Measurements from ENCODE around the gene S100B. TPM values are rescaled to one million over a fixed set of nuclear protein-coding genes. Genes with fewer than 3 reads are reported as not detected.

The S100B gene
- total RNA-seq, 1 donor from 2014 or later, result not detected

- H3K27ac Mint-ChIP-seq, result no peak overlapping the region
- POLR2A ChIA-PET, result interaction anchor here (1.2 kb wide), 1 partner anchor 26 kb away, joined by 10 read pairs; the partner anchor contains the start of gene PRMT2
- intact Hi-C loops (cut with micrococcal nuclease), result no loop called here
- peaks cover 5% of the 10 kb centered on the region for H3K27me3 Mint-ChIP-seq
- no peak for TF ChIP-seq CTCF (IDR thresholded peaks at IDR 0.05)
- DNase-seq, result no peak
- H3K9me3 Mint-ChIP-seq, result peaks cover 4% of the 10 kb centered on the region
- H3K4me3 Mint-ChIP-seq, result no peak overlapping the region
- CTCF ChIA-PET, result no interaction called here
- no peak for ATAC-seq (ENCODE audit: low read depth)
- H3K4me1 Mint-ChIP-seq, result peaks cover 26% of the 10 kb centered on the region
- no peaks in the 10 kb centered on the region for H3K36me3 Mint-ChIP-seq (ENCODE audit: low read depth)
Measured at GRCh38 chr21:46608672-46609111, 3.8 kb upstream of the S100B start.

DNA sequence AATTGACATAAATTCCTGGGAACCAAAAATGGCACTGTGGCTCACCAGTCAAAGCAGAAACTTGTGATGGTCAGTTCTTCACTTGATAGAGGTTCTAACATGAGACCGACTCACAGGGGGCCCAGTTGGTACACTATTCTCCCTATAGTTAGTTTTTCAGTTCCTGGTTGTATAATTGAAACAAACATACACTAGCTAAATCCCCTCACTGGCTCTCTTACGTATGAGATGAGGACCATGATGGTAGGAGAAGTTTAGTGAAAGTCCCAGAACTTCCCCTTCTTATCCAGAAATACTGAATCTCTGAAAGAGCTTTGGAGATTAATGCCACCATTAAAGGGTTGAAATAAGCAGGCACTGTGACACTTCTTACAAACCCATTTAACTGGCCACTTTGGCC is 2.8 kb upstream of the S100B start:
- no peak for TF ChIP-seq CTCF (IDR thresholded peaks at IDR 0.05)
- DNase-seq (no peak), ATAC-seq (ENCODE audit: low read depth) (no peak)
- POLR2A ChIA-PET, result interaction anchor here (1.6 kb wide), 1 partner anchor 28 kb away, joined by 6 read pairs; the partner anchor contains the start of gene PRMT2
- intact Hi-C loops (cut with micrococcal nuclease), result no loop called here
- CTCF ChIA-PET, result no interaction called here
- peaks cover 5% of the 10 kb centered on the region for H3K27me3 Mint-ChIP-seq
- no peaks in the 10 kb centered on the region for H3K36me3 Mint-ChIP-seq (ENCODE audit: low read depth)
- no peak overlapping the region for H3K4me3 Mint-ChIP-seq
- no peak overlapping the region for H3K27ac Mint-ChIP-seq
- peaks cover 4% of the 10 kb centered on the region for H3K9me3 Mint-ChIP-seq
- H3K4me1 Mint-ChIP-seq, result peaks cover 26% of the 10 kb centered on the region

GRCh38 chr21:46606427-46606813 is 1.5 kb upstream of the S100B start:
- Mint-ChIP-seq H3K9me3 (peaks cover 4% of the 10 kb centered on the region), H3K4me3 (no peak overlapping the region), H3K36me3 (ENCODE audit: low read depth) (no peaks in the 10 kb centered on the region), H3K27me3 (peaks cover 5% of the 10 kb centered on the region), H3K27ac (no peak overlapping the region), H3K4me1 (peaks cover 26% of the 10 kb centered on the region)
- ATAC-seq (ENCODE audit: low read depth), result no peak
- DNase-seq, result no peak
- intact Hi-C loops (cut with micrococcal nuclease), result no loop called here
- ChIA-PET POLR2A (interaction anchor here (1.6 kb wide), 1 partner anchor 29 kb away, joined by 6 read pairs; the partner anchor contains the start of gene PRMT2), CTCF (no interaction called here)
- no peak for TF ChIP-seq CTCF (IDR thresholded peaks at IDR 0.05)

DNA sequence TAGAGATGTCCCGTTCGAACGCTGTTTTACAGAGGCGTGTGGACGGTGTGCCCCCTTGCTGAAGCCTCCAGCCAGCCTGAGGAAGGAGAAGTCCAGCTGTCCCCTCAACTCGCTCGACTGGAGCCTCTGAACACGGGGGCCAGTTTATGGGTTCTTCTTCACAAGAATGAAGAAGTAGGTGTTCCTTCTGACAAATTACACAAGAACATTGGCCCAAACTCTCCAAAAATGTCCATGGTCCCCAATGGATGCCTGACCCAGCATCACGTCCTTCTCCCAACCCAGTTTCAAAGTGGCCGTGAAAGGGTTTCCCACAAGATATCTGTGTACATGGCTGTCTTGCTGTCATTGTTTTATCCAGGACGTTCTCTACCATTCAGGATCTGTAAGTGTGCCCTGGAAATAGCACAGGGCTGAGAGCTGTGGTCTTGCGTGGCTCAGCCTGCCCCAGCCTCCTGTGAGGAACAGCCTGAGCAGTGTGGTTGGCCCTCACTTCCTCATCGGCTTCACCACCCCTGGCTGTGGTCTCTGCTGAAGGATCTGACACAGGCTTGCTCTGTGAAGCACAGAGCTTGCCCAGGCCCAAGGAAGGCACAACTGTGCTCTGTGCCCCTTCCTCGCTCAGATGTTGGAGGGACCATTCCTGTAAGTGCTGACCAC is 1.0 kb upstream of the S100B start:
- no peaks in the 10 kb centered on the region for H3K36me3 Mint-ChIP-seq (ENCODE audit: low read depth)
- no peak overlapping the region for H3K4me3 Mint-ChIP-seq
- TF ChIP-seq CTCF (IDR thresholded peaks at IDR 0.05), result no peak
- ChIA-PET POLR2A (interaction anchor here (1.6 kb wide), 1 partner anchor 30 kb away, joined by 6 read pairs; the partner anchor contains the start of gene PRMT2), CTCF (no interaction called here)
- intact Hi-C loops (cut with micrococcal nuclease), result no loop called here
- H3K27me3 Mint-ChIP-seq, result peaks cover 5% of the 10 kb centered on the region
- H3K4me1 Mint-ChIP-seq, result peaks cover 26% of the 10 kb centered on the region
- no peak overlapping the region for H3K27ac Mint-ChIP-seq
- DNase-seq (no peak), ATAC-seq (ENCODE audit: low read depth) (peak; percentile 96)
- peaks cover 3% of the 10 kb centered on the region for H3K9me3 Mint-ChIP-seq

DNA sequence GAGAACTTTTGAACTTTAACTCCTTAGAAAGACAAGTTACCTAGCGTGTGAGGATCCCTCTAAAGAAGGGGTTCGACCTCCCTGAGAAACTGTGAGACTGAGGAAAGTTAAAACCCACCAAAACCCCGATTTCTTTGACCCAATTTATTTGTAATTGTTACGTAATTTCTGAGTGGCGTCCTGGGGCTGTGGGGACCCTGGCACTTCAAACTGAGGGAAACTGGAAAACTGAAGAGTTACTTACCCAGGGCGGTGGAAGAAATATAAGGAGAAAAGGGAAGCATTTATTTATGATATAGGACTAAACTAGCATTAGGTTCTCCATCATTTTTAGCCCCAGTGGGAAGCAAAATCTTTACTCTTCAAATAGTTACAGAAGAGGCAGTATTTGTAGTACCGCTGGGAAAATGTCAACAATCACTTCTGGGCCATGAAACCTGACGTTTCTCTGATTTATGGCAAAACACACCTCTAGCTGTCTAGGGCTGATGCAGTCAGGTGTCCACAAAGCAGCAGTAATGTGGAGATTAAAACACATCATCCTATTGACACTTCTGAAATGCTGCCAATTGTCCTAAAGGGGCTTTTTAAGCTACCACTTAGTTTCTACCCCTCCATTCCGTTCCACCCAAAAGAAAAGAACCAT is 430 bp downstream of the S100B start:
- POLR2A ChIA-PET, result no interaction called here
- intact Hi-C loops (cut with micrococcal nuclease), result no loop called here
- Mint-ChIP-seq H3K36me3 (ENCODE audit: low read depth) (no peaks in the 10 kb centered on the region), H3K9me3 (no peaks in the 10 kb centered on the region), H3K27me3 (peaks cover 2% of the 10 kb centered on the region), H3K4me3 (no peak overlapping the region), H3K4me1 (peaks cover 26% of the 10 kb centered on the region), H3K27ac (no peak overlapping the region)
- DNase-seq (no peak), ATAC-seq (ENCODE audit: low read depth) (no peak)
- TF ChIP-seq CTCF (IDR thresholded peaks at IDR 0.05), result no peak
- CTCF ChIA-PET, result no interaction called here
